Activated T-cell treated with anti-CD3 and anti-CD28 coated beads, Interleukin-2, amount 50 U/mL, for 48 hours (primary cell): ENCODE measurements around the gene PLOD1.
"Not testable (repeated sequence)": the region's sequence is repeated elsewhere in the genome, so short reads cannot be mapped to it uniquely, and the experiment has no call there.

ENCODE experiments used
- DNase-seq, 2 experiments: peaks; one replicate each; pipeline ENCODE4 v3.0.0-alpha.2; 2020

The PLOD1 gene

DNA sequence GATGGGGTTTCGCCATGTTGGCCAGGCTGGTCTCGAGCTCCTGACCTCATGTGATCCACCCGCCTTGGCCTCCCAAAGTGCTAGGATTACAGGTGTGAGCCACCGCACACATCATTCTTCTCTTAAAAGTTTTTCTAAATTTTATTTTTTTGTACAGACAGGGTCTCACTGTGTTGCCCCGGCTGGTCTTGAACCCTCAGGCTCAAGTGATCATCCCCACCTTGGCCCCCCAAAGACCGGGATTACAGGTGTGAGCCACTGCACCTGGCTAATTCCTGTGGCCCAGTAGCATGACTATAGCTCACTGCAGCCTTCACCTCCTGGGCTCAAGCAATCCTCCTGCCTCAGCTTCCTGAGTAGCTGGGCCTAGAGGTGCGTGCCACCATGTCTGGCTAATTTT, 5.3 kb downstream of the PLOD1 start:
- not testable (repeated sequence) for DNase-seq

DNA sequence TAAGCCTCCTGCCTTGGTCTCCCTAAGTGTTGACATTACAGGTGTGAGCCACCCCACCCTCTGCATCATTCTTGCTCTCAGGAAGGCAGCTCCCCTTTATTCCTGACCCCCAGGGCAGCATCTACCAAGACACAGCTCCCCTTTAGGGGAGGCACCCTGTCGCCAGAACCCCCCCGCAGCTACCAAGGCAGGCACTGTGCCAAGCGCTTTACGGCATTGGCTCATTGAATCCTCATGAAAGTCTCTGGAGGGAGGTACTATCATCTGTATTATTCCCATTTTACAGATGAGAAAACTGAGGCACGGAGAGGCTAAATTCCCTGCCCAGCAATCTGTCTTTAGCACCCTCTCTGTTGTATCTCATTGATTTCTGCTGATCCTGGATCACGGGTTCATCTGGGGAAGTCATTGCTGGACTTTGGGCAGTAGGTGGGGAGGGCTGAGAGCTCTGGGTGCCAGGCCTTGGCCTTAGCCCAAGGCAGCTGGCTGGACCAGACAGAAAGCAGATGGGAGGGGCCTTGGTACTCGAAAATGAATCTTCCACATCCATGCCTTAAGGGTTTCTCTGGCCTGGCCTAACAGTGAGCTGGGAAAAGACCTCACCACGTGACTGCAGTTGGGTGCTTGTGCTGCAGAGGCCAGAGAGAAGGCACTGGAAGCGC, 5.9 kb downstream of the PLOD1 start:
- no peak for DNase-seq

DNA sequence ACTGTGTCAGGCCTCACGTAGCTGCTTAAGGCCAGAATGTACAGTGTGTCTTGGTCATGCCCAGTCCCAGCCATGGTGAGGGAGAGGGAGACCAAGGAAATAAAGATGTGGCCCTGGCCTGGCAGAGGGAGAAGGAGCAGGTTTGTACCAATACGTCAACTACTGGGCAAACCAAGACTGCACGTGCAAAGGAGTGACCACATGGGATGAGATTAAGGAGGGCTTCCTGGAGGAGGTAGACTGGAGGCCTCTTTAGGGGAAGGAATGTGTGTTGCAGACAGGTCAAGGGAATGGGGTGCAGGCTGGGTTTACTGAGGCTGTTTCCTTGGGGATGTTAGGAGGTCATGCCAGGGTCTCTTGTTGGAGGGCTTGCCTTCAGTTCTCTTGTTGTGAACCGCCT, 7.8 kb downstream of the PLOD1 start:
- DNase-seq, result no peak

DNA sequence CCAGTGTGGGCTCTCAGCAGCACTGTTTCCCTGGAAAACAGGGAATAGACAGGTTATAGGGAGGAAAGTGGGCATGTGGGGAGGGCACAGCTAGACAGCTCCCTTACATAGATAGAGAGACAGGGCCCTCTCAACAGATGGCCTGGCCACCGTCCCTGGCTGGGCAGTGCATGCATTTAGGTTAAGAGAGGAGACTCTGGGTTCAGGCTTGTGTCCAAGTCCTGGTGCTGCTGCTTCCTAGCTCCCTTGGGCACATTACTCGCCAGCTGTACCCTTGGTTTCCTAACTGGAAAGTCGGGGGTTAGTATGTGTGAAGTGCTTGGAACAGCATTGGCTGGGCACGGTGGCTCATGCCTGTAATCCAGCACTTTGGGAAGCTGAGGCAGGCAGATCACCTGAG, 9.1 kb downstream of the PLOD1 start:
- DNase-seq, result no peak

DNA sequence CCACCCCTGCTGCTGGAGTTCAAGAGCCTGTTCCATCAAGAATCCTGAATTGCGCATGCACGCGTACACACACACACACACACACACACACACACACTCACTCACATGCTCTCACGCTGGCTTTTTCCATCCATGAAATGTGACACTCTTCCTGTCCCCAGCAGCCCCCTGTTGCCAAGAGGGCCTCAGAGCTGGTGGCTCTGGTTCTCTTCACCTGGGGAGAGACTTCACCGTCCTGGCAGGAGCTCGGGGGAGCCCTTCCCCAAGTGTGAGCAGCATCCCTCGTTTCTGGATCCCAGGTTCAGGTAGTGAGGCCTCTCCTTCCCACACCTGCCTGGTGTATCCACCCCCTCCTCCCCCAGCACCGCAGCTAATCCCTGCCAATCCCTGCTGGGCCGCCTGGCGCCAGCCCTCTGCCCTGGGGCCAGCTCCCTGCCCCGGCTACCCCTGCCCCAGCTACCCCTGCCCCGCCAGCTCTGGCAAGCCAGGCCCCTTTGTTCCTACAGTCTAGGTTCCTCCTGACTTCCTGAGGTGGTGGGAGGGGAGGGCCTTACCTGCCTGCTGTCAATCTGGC, 9.9 kb downstream of the PLOD1 start:
- no peak for DNase-seq

DNA sequence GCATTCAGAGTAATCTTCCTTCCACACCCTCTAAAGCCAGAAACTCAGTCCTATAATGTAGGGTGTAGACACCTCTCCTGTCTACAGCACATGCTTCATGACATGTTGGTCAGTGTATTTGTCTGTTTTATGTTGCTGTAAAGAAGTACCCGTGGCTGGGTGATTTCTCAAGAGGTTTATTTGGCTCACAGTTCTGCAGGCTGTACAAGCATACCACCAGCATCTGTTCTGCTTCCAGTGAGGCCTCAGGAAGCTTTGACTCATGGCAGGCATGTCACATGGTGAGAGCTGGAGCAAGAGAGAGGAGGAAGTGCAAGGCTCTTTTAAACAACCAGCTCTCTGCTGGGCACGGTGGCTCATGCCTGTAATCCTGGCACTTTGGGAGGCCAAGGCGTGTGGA, 12.1 kb downstream of the PLOD1 start:
- DNase-seq, result no peak

DNA sequence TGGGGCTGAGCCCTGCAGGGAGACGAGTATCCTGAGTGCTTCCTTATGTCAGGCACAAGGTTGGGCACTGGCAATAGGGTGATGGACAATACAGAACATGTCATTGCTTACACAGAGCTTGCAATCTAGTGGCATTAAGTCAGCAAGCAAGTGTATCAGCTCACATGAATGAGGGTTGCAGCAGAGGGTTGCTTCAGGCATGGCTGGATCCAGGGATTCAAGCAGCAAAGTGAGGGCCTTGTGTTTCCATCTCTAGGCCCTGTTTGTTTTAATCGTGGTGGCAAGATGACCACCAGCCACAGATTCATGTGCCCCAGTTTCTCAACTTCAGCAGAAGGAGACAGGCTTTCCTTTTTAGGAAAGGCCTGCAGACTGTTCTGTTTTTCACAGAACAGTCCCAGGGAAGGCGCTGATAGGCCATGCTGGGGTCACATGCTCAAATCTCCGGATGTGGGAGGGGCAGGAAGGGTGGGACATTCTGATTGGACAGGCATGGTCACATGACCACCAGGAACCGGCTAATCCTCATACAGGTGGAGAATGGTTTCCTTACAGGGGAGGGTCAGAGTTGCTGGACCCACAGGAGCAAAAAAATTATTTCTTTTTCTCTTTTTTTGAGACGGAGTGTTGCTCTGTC, 14.4 kb downstream of the PLOD1 start:
- DNase-seq, result peak; percentile 46 to 50

DNA sequence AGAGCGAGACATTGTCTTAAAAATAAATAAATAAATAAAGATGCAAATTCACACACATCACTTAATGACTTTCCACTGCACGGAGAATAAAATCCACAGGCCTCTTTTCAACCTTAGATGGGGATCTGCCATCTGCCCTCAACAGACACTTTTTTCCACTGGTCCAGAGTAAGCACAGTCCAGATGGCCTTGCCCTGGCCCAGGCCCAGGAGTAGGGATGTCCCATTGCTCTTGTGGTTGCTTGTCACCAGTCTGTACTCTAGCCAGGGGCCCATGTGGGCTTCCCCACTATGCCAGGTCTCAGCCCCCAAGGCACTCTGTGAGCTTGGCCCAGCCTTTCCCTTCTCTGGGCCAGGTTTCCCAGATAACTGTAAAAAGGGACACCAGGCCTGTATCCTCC, 17.4 kb downstream of the PLOD1 start:
- no peak for DNase-seq

DNA sequence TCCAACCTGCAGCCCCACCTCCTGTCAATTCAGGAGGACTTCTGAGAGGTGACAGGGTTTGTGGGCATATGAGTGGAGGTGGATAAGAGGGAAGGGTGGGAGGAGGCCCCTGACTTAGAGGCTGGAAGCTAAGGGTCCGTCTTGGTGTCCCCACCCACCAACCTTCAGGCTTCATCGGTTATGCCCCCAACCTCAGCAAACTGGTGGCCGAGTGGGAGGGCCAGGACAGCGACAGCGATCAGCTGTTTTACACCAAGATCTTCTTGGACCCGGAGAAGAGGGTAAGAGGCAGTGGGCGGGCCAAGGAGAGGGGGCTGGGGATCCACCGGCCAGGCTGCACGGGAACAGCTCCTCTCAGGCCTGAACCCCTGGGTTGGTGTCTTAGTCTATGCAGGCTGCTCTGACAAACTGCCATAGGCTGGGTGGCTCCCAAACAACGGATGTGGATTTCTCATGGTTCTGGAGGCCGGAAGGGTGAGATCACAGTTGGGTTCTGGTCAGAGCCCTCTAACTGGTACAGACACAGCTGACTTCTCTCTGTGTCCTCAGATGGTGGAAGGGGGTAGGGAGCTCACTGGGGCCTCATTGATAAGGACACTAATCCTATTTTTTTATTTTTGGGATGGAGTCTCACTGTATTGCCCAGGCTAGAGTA, 18.1 kb downstream of the PLOD1 start:
- DNase-seq, result no peak

DNA sequence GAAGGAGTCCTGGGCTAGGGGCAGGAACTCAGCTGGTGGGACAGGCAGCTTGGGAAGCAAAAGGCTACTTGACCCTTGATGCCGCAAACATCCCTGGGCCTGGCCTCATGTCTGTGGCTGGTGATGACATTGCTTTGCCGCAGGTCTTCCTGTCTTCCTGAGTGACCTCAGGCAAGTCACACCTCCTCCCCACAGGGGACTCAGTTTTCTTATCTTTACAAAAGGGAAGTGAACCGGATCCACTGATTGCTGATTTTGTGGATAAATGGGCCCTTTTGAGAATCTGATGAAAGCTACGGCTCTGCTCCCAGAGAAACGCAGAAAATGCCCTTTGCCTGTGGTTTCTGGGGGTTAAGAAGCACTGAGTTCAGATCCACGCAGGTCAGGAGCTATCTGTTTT, 20.7 kb downstream of the PLOD1 start:
- no peak for DNase-seq

DNA sequence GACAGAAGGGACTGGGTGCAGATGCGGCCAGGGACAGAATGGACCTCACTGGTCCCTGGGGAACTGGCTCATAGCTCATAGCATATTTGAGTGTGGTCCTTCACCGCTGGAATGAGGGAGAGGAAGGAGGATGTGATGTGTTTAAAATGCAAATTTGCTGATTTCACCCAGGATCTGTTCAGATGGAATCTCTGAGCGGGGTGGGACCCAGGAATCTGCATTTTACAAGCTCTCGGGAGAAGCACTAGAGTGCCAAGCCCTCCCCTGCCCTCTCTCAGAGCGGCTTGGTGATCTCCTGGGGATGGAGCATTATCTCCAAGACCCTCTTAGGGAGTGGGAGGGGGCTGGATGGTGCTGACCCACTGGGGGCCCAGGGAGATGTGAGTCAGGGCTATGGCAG, 22.9 kb downstream of the PLOD1 start:
- no peak for DNase-seq

DNA sequence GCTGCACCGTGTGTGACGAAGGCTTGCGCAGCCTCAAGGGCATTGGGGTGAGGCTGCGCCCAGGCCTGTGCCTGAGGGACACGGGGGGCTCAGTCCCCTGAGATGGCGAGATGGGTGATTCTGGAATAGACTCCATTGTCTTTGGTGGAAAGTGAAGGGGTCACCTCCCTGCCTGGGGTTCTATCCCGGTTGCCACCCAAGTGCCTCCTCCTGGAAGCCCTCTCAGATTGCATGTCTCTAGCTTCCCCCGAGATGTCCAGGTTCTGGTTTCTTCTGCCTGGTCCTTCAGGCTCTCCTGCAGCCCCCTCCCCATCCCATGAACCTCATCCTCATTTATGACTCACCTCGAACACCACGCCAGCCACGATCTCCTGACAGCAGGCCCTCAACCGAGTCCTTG, 23.4 kb downstream of the PLOD1 start:
- no peak for DNase-seq

DNA sequence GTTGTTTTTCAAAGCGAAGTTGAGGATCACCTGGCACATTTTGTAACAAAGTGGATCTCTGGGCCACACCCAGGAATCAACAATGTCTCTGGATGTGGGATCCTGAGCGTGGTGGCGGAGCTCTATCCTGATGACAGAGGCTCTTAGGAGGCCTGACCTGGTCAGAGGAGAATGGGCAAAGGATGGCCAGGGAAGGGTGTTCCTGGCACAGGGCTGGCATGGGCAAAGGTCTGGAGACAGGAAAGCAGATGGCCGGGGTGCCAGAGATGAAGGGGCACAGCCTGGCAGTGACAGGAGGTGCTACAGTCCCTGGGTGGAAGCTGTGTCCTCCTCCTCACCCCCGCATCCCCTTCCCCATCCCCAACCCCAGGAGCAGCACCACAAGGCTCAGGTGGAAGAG, 25.8 kb downstream of the PLOD1 start:
- no peak for DNase-seq

DNA sequence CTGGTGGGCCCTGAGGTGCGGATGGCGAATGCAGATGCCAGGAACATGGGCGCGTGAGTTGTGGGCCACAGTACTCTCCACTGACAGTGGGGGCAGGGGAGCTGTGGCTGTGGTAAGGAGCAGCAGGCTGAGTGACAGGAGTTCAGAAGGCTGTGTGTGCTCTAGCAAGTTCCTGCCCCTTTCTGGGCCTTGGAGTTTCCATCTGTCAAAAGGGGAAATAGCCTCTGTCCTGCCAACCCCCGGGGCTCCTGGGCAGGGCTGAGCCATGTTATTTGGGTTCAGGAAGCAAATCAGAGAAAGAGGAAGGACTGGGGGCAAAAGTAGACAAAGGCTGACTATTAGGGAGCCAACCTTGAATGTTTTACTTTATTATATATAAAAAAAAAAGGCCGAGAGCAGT, 26.2 kb downstream of the PLOD1 start:
- no peak for DNase-seq

DNA sequence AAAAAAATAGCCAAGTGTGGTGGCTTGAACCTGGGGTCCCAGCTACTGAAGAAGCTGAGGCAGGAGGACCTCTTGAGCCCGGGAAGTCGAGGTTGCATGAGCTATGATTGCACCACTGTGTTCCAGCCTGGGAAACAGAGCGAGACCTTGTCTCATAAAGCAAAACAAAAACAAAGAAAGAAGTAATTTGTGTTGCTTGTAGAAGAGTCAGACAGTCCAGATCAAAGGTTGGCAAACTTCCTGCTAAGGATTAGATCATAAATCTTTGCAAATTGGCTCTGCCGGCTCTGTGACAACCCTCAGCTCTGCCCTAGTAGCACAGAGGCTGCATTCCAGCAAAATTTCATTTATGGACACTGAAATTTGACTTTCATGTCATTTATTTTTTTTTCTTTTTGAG, 26.7 kb downstream of the PLOD1 start:
- DNase-seq, result no peak

DNA sequence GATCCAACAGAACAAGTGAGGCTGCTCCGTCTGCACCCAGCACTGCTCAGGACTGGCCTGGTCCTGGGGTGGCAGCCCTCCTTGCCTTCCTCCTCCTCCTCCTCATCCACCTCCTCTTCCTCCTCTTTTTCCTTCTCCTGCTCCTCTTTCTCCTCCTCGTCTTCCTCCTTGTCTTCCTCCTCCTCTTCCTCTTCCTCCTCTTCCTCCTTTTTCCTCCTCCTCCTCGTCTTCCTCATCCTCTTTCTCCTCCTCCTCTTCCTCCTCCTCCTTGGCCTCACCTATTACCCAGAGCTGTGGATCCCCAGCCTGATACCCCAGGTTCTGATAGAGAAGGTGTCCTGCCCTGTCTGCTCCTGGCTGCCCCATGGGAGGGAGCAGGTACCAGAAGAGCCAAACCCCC, 29.1 kb downstream of the PLOD1 start:
- DNase-seq, result no peak

DNA sequence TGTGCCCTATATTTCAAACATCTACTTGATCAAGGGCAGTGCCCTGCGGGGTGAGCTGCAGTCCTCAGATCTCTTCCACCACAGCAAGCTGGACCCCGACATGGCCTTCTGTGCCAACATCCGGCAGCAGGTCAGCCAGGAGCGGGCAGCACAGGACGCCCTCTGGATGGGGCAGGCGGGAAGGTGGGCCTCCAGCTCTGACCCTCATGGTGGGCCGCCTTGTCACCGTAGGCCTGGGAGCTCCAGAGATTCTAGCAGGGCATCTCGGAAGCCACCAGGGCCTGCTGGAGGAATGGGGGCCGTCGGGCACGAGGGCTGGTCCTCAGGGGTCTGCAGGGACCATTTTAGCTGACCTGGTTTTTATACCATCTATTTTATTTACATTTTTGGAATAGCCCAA, 30.1 kb downstream of the PLOD1 start:
- no peak for DNase-seq

DNA sequence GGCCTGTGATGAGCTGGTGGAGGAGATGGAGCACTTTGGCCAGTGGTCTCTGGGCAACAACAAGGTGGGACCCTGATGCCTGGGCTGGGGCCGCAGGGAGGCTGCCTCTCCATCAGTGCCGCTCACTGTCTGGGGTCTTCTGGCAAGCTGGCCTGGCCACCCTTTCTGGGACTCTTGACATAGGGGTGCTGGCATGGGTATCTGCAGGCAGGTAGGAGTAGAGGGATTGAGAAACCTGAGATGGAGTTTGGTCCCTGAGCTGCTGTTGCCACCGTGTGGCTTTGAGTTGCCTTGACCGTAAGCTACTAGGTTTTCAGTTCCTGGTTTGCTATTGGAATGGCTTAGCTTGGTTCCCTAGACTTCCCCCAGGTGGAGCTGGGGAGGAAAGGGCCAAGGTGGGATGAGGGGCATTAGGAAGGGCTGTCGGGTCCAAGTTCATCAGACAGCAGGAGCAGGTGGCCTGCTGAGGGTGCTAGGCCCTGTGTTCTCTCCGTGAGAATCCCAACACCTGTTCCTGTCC, 32.6 kb downstream of the PLOD1 start:
- DNase-seq, result no peak

DNA sequence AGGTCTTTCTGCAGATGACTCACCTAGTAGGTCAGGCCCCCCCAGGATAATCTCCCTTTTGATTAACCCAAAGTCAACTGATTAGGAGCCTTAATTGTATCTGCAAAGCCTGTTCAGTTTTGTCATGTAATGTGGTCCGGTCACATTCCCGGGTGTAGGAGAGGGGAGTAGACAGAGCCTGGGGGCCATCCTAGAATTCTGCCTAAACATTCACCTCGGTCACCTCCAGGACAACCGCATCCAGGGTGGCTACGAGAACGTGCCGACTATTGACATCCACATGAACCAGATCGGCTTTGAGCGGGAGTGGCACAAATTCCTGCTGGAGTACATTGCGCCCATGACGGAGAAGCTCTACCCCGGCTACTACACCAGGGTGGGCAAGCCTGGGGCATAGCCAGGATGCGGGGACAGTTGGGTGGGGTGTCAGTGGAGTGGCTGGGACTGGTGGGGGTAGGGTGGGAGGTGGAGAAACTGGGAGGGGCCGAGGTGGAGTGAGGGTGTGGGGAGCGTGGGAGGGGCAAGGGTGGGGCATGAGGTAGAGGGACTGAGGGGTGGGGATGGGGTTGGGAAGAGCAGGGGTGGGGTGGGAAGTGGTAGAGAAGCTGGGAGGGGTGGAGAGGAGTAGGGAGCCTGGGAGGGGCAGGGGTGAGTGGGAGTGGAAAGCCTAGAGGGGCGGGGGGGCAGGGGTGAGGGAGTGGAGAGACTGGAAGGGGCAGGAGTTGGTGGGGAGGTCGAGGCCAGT, 36.1 kb downstream of the PLOD1 start:
- DNase-seq, result no peak

DNA sequence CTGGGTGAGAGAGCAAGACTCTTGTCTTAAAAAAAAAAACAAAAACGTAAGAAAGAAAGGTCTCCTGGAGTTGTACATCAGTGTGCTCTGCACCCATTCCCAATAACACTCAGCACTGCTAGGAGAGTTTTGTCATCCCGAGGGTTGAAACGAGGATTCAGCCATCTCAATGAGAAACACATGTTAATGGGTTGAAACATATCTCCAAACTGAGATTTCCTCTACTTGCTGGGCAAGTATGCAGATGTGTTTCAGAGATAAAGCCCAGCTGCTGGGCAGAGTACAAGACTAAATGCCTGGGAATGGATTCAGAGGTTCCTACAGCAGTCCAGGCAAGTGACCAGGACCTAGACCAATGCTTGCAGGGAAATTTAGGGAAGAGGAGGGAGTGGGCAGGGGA, 43.1 kb downstream of the PLOD1 start:
- DNase-seq, result no peak

DNA sequence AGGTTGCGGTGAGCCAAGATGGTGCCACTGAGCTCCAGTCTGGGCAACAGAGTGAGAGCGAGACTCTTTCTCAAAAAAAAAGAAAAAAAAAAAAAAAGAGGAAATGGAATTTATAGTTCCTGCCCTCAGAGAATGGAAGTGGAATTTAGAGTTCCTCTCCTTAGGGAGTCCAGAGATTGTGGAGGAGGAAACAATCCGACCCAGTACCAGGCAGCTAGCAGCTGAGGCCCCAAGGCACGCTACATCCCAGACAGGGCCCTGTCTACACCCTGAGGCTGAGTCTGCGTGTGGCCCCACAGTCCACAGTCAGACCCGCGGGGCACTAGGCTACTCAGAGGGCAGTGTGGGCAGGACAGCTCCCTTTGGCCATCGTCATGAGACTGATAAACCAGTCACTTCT, 43.8 kb downstream of the PLOD1 start:
- DNase-seq, result no peak

DNA sequence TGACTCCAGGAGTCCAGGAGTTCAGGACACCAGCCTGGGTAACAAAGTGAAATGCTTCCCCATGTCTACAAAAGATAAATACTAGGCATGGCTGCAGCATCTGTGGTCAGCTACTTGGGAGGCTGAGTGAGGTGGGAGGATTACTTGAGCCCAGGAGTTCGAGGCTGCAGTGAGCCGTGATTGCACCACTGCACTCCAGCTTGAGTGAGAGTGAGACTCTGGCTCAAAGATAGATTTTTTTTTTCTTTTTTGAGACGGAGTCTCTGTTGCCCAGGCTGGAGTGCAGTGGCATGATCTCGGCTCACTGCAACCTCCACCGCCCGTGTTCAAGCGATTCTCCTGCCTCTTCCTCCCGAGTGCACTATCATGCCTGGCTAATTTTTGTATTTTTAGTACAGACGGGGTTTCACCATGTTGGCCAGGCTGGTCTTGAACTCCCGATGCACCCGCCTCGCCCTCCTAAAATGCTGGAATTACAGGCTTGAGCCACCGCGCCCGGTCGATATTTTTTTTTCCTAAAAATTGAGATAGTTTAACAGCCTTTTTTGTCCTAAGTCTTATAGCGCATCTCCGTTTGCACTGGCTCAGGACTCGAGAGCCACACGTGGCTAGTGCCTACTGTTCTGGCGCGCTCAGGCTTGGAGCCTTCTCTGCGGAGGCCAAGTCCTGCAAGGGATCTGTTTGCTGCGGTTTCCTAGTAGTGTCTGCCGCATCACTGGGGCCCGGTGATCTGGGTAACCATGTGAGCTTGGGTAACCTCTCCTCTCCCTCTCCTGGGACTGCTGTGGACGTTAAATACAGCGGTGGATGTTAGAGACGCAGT, 44.7 kb downstream of the PLOD1 start:
- DNase-seq, result no peak
